ENCODE data around the gene TAF11L3. TPM values are rescaled to one million over a fixed set of nuclear protein-coding genes. Genes with fewer than 3 reads are reported as not detected.

The TAF11L3 gene
- total and polyA plus RNA-seq, 9 of the 15 experiments (the other 6 are each of a cell fraction or from before 2014, with no cell fraction given), result 0.20 TPM; not detected in 8

DNA sequence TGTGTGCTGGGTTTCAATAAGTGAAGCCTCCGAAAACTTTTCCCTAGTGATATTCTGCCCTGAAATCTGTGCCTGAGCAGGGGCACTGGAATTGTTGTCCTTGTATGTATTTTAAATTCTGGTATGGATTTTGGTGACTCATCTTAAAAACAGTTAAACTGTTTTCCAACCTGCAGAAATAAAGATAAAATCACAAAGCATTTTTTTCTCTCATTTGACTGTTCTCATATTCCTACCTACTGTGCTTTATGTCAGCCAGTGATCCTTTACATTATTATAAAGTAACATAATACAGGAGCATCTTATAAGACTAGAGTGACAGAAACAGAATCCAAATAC lies 31.0 kb upstream of the TAF11L3 start:
- H2AFZ ChIP-seq (ENCODE audit: low read depth, low read length), result no peak overlapping the region
- TF ChIP-seq NR2C2 (CRISPR knock-in tag; IDR thresholded peaks at IDR 0.05) (no peak), NR2C2 (tag; IDR thresholded peaks at IDR 0.05) (no peak), RUNX1 (IDR thresholded peaks at IDR 0.05; ENCODE audit: low read depth) (no peak), ILK (tag; IDR thresholded peaks at IDR 0.05; ENCODE audit: borderline replicate concordance, low read depth) (no peak), PHB2 (IDR thresholded peaks at IDR 0.05; ENCODE audit: low read depth) (no peak), ZBTB1 (CRISPR knock-in tag; IDR thresholded peaks at IDR 0.05; ENCODE audit: borderline replicate concordance, low read depth) (no peak), ZNF75A (CRISPR knock-in tag; IDR thresholded peaks at IDR 0.05) (no peak), FOS (IDR thresholded peaks at IDR 0.05; ENCODE audit: extremely low read depth, insufficient read length) (no peak), MYBL2 (IDR thresholded peaks at IDR 0.05; ENCODE audit: low read depth) (no peak), MYBL2 (CRISPR knock-in tag; IDR thresholded peaks at IDR 0.05; ENCODE audit: borderline replicate concordance) (no peak), SMAD4 (CRISPR knock-in tag; conservative IDR thresholded peaks at IDR 0.05) (no peak), FIP1L1 (IDR thresholded peaks at IDR 0.05; ENCODE audit: low read depth, low read length, poor library complexity, severe bottlenecking) (no peak)
- TF ChIP-seq, protein P1, sequence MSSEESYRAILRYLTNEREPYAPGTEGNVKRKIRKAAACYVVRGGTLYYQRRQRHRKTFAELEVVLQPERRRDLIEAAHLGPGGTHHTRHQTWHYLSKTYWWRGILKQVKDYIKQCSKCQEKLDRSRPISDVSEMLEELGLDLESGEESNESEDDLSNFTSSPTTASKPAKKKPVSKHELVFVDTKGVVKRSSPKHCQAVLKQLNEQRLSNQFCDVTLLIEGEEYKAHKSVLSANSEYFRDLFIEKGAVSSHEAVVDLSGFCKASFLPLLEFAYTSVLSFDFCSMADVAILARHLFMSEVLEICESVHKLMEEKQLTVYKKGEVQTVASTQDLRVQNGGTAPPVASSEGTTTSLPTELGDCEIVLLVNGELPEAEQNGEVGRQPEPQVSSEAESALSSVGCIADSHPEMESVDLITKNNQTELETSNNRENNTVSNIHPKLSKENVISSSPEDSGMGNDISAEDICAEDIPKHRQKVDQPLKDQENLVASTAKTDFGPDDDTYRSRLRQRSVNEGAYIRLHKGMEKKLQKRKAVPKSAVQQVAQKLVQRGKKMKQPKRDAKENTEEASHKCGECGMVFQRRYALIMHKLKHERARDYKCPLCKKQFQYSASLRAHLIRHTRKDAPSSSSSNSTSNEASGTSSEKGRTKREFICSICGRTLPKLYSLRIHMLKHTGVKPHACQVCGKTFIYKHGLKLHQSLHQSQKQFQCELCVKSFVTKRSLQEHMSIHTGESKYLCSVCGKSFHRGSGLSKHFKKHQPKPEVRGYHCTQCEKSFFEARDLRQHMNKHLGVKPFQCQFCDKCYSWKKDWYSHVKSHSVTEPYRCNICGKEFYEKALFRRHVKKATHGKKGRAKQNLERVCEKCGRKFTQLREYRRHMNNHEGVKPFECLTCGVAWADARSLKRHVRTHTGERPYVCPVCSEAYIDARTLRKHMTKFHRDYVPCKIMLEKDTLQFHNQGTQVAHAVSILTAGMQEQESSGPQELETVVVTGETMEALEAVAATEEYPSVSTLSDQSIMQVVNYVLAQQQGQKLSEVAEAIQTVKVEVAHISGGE (CRISPR knock-in tag; IDR thresholded peaks at IDR 0.05), result no peak
- TF ChIP-seq, protein P2, sequence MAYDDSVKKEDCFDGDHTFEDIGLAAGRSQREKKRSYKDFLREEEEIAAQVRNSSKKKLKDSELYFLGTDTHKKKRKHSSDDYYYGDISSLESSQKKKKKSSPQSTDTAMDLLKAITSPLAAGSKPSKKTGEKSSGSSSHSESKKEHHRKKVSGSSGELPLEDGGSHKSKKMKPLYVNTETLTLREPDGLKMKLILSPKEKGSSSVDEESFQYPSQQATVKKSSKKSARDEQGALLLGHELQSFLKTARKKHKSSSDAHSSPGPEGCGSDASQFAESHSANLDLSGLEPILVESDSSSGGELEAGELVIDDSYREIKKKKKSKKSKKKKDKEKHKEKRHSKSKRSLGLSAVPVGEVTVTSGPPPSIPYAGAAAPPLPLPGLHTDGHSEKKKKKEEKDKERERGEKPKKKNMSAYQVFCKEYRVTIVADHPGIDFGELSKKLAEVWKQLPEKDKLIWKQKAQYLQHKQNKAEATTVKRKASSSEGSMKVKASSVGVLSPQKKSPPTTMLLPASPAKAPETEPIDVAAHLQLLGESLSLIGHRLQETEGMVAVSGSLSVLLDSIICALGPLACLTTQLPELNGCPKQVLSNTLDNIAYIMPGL (CRISPR knock-in tag; IDR thresholded peaks at IDR 0.05), result no peak
- no peaks in the 10 kb centered on the region for H3K4me1 ChIP-seq (replicated peaks in 1 of 2; ENCODE audit: control insufficient read depth in 2 of 2, insufficient read depth in 2 of 2, low read length in 2 of 2)
- POLR2A ChIA-PET, result no interaction called here
- no peaks in the 10 kb centered on the region for H4K20me1 ChIP-seq (replicated peaks; ENCODE audit: control insufficient read depth, insufficient read depth, low read length)
- H3K9ac ChIP-seq (ENCODE audit: insufficient read depth in 1 of 2, low read depth in 2 of 2, low read length in 2 of 2), result no peak overlapping the region
- in situ Hi-C loops (cut with MboI) (loop anchor here (10.0 to 25.0 kb wide), 2 partner anchors 108 to 825 kb away; partner anchors contain the start of genes TAF11L10, TAF11L8 and TAF11L9), intact Hi-C loops (cut with micrococcal nuclease) (no loop called here)
- no peaks in the 10 kb centered on the region for H3K9me1 ChIP-seq (ENCODE audit: control insufficient read depth, insufficient read depth, low read length)
- no peaks in the 10 kb centered on the region for H3K27me3 ChIP-seq (ENCODE audit: control insufficient read depth in 2 of 2, insufficient read depth in 2 of 2, low read length in 2 of 2)
- no peak for FAIRE-seq
- H3K4me2 ChIP-seq (ENCODE audit: insufficient read depth, low read length), result no peak overlapping the region
- WGBS (ENCODE audit: insufficient coverage, low coverage, missing lambda C conversion rate), result 0% methylated on average over 1 of the region's 1 CpG
- no peaks in the 10 kb centered on the region for H3K36me3 ChIP-seq (ENCODE audit: control insufficient read depth, insufficient read depth, low read length)
- no peaks in the 10 kb centered on the region for H3K9me3 ChIP-seq (replicated peaks; ENCODE audit: control insufficient read depth, insufficient read depth, low read depth, low read length)
- BruUV-seq (replicated peaks), result no TSS peak
- ATAC-seq, result no peak
- H3K4me3 ChIP-seq, result no peak overlapping the region
- no peaks in the 10 kb centered on the region for H3K79me2 ChIP-seq (ENCODE audit: control insufficient read depth, insufficient read depth, low read length)
- CTCF ChIA-PET (ENCODE audit: low intra/inter-chr PET ratio), result no interaction called here
- H3K27ac ChIP-seq (ENCODE audit: extremely low read depth, low read depth, low read length), result no peak overlapping the region
- DNase-seq (ENCODE audit: extremely low read depth in 1 of 4, low spot score in 3 of 4), result no peak
